DOHH2 (cell line): ENCODE results near the gene DPEP3.
"Not testable (repeated sequence)": the region's sequence is repeated elsewhere in the genome, so short reads cannot be mapped to it uniquely, and the experiment has no call there.

ENCODE experiments used
- H3F3A ChIP-seq: fragments of 200-600 bp; sonication (generic), shearing (Covaris generic); 2 replicates; pipeline ENCODE4 v1.6.0; 2016; ENCODE audit warnings: antibody characterized with exemption, mild to moderate bottlenecking; ENCODE audit not compliant: control insufficient read depth, insufficient read depth
- H3K27ac ChIP-seq: fragments of 200-600 bp; sonication (generic); 2 replicates; pipeline ENCODE4 v1.5.1; 2014; ENCODE audit warnings: low read depth, mild to moderate bottlenecking, low read length, moderate library complexity
- H3K27me3 ChIP-seq: fragments of 200-600 bp; sonication (generic); 2 replicates; pipeline ENCODE4 v1.6.1; 2014; ENCODE audit warnings: mild to moderate bottlenecking, low read length, mixed read lengths; ENCODE audit not compliant: control insufficient read depth
- H3K36me3 ChIP-seq: fragments of 200-600 bp; sonication (generic); 2 replicates; pipeline ENCODE4 v1.6.1; 2014; ENCODE audit warnings: mild to moderate bottlenecking, low read length, moderate library complexity, mixed read lengths; ENCODE audit not compliant: control insufficient read depth
- H3K4me1 ChIP-seq: fragments of 200-600 bp; sonication (generic); 2 replicates; pipeline ENCODE4 v1.6.1; 2014; ENCODE audit warnings: mild to moderate bottlenecking, low read length, mixed read lengths; ENCODE audit not compliant: control insufficient read depth
- H3K4me2 ChIP-seq: fragments of 200-600 bp; sonication (generic); 2 replicates; pipeline ENCODE4 v1.6.0; 2014; ENCODE audit warnings: mild to moderate bottlenecking, low read length, moderate library complexity
- H3K4me3 ChIP-seq: fragments of 200-600 bp; sonication (generic); 2 replicates; pipeline ENCODE4 v1.5.1; 2014; ENCODE audit warnings: mild to moderate bottlenecking, low read length, mixed read lengths
- H3K79me2 ChIP-seq: fragments of 200-600 bp; sonication (generic); 2 replicates; pipeline ENCODE4 v1.6.1; 2014; ENCODE audit warnings: mild to moderate bottlenecking, low read length, mixed read lengths; ENCODE audit not compliant: control insufficient read depth
- H3K9me2 ChIP-seq: fragments of 200-600 bp; sonication (generic); replicated peaks from 2 replicates; pipeline ENCODE4 v1.6.1; 2014; ENCODE audit warnings: mild to moderate bottlenecking, low read length, mixed read lengths; ENCODE audit not compliant: control insufficient read depth
- H3K9me3 ChIP-seq: fragments of 200-600 bp; sonication (generic); 2 replicates; pipeline ENCODE4 v1.6.1; 2014; ENCODE audit warnings: antibody characterized with exemption, low read length, mixed read lengths; ENCODE audit not compliant: control insufficient read depth, insufficient read depth
- H4K20me1 ChIP-seq: fragments of 200-600 bp; sonication (generic); 2 replicates; pipeline ENCODE4 v1.6.0; 2014; ENCODE audit warnings: low read depth, mild to moderate bottlenecking, antibody characterized with exemption, low read length, moderate library complexity; ENCODE audit not compliant: control insufficient read depth, insufficient read depth
- EZH2phosphoT487 ChIP-seq: fragments of 200-600 bp; sonication (generic); IDR thresholded peaks from 2 replicates; pipeline ENCODE4 v1.6.1; 2017; ENCODE audit warnings: borderline replicate concordance, mild to moderate bottlenecking, antibody characterized with exemption, low read length, moderate library complexity, mixed read lengths
- TF ChIP-seq, protein P1 (sequence below): fragments of 200-600 bp; sonication (generic); IDR thresholded peaks from one replicate; pipeline ENCODE4 v1.5.1; 2014; ENCODE audit warnings: antibody characterized with exemption, mild to moderate bottlenecking, low read depth, low read length; ENCODE audit not compliant: poor library complexity, severe bottlenecking

Gene DPEP3

DNA sequence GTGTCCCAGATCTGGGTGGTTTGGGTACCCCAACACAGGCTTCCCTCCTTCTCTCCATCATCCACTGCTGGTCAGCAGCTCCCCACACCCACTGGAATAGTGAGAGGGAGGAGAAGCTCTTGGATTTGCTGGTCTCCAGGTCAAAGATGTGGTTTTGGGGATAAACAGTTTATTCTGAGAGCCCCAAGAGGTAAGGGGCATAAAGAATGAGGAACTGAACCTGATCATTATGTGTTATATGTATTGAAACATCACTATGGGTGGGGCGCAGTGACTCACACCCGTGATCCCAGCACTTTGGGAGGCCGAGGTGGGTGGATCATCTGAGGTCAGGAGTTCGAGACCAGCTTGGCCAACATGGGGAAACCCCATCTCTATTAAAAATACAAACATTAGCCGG lies 15.1 kb upstream of the DPEP3 start:
- H3K27me3 ChIP-seq, result no peaks in the 10 kb centered on the region
- TF ChIP-seq EZH2phosphoT487, result no peak
- no peaks in the 10 kb centered on the region for H3K36me3 ChIP-seq
- no peaks in the 10 kb centered on the region; the same call in 1 of the 2 replicates for H3F3A ChIP-seq
- H3K4me1 ChIP-seq, result peaks cover 32% of the 10 kb centered on the region
- H3K79me2 ChIP-seq, result no peaks in the 10 kb centered on the region
- no peaks in the 10 kb centered on the region for H3K9me2 ChIP-seq
- H3K9me3 ChIP-seq, result no peaks in the 10 kb centered on the region
- no peak overlapping the region for H3K27ac ChIP-seq
- no peak overlapping the region for H3K4me3 ChIP-seq
- H3K4me2 ChIP-seq, result no peak overlapping the region
- H4K20me1 ChIP-seq, result no peaks in the 10 kb centered on the region

DNA sequence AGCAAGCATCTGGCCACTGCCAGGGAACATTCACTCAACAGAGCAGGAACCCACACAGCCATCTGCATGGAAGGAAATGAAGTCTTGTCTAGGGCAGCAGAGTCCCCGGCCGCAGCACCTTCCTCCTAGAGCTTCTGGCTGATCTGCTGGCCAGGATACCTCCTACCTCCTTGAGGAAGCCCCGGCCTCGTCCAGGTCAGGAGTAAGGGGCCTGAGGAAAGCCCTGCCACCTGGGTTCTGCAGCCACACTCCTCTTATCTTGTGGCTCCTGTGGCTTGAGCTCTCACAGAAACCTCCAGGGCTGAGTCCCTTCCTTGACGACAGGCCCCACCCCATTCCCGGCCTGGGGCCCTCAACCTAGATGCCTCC lies 13.7 kb upstream of the DPEP3 start:
- peak overlapping the region; percentile 76; the same call in 1 of the 2 replicates for H3K4me2 ChIP-seq

DNA sequence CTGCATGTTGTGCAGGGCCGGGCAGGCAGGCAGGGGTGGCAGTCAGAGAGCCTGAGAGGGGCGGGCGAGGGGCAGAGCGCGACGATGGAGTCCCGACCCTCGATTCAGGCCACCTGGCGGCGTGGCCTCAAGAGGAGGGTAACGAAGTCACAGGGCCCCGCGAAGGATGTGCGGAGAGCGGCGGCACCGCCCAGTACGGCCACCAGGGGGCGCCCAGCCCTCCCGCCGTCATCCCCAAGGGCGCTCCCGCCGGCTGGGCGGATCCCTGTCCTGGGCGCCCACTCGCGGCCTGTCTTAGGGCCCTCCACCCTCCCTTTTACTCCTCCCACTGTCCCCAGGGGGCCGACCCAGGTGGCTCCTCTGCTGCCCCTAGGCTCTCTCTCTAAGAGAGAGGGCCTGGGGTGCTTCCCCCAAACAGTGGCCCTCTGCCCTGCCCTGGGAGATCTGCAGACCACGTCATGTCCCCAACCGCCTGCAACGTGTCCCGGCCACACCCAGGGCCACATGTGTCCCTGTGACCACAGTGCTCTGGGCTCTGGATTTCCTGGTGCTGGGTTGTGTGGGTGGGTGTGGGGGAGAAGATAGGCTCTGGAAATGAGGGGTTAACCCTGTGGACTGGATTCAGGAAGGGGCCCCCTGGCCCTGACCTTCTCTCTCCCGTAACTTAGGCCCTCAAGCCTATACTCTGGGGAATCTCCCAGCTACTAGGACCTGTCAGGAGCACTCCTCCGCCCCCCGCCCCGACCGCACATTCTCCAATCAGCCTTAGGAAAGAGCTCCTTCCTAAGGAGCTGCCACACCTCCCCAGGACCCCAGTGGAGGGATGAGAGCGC lies 13.1 kb upstream of the DPEP3 start:
- H3K9me2 ChIP-seq, result no peaks in the 10 kb centered on the region
- H3K36me3 ChIP-seq, result no peaks in the 10 kb centered on the region
- no peaks in the 10 kb centered on the region for H4K20me1 ChIP-seq
- H3K79me2 ChIP-seq, result no peaks in the 10 kb centered on the region
- peak overlapping the region; percentile 59 for H3K4me3 ChIP-seq
- no peak for TF ChIP-seq EZH2phosphoT487
- TF ChIP-seq, protein P1, sequence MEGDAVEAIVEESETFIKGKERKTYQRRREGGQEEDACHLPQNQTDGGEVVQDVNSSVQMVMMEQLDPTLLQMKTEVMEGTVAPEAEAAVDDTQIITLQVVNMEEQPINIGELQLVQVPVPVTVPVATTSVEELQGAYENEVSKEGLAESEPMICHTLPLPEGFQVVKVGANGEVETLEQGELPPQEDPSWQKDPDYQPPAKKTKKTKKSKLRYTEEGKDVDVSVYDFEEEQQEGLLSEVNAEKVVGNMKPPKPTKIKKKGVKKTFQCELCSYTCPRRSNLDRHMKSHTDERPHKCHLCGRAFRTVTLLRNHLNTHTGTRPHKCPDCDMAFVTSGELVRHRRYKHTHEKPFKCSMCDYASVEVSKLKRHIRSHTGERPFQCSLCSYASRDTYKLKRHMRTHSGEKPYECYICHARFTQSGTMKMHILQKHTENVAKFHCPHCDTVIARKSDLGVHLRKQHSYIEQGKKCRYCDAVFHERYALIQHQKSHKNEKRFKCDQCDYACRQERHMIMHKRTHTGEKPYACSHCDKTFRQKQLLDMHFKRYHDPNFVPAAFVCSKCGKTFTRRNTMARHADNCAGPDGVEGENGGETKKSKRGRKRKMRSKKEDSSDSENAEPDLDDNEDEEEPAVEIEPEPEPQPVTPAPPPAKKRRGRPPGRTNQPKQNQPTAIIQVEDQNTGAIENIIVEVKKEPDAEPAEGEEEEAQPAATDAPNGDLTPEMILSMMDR, result peak; percentile 97
- H3K4me1 ChIP-seq, result peaks cover 16% of the 10 kb centered on the region
- peak overlapping the region; percentile 76 for H3K4me2 ChIP-seq
- no peaks in the 10 kb centered on the region; the same call in 1 of the 2 replicates for H3F3A ChIP-seq
- no peaks in the 10 kb centered on the region for H3K27me3 ChIP-seq
- H3K9me3 ChIP-seq, result no peaks in the 10 kb centered on the region
- H3K27ac ChIP-seq, result no peak overlapping the region

More for the DNA sequence above, 13.7 kb upstream of the DPEP3 start:
- H3K4me3 ChIP-seq, H4K20me1 ChIP-seq, H3K9me2 ChIP-seq, H3K36me3 ChIP-seq, H3K27ac ChIP-seq, H3K27me3 ChIP-seq, H3F3A ChIP-seq, H3K9me3 ChIP-seq, H3K79me2 ChIP-seq: not testable (repeated sequence)
- peaks cover 18% of the 10 kb centered on the region for H3K4me1 ChIP-seq

DNA sequence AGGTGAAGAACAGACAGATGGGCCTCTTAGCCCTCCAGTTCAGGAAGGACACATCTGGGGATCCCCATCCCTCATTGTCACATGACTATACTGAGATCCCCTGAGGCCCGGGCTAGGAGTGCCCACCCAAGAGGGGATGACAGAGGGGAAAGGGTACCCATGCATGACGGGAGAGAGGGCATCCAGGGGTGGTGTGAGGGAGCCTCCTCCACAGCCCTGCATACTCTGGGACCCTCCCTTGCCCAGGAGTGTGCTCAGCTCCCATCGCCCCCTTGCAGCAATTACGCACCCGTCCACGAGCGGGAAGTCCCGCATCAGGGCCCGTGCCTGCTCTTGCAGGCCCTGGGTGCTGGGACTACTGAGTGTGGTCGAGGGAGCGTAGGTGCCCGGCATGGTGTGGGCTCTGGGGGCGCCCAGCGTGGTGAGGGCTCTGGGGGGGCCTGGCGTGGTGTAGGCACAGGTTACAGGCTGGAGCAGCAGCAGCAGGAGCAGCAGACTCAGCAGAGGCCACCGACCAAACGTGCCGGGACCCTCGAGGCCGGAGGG lies 12.4 kb upstream of the DPEP3 start:
- no peaks in the 10 kb centered on the region; the same call in 1 of the 2 replicates for H3F3A ChIP-seq
- no peaks in the 10 kb centered on the region for H3K9me2 ChIP-seq
- TF ChIP-seq, protein P1, result no peak
- no peak for TF ChIP-seq EZH2phosphoT487
- no peaks in the 10 kb centered on the region for H3K79me2 ChIP-seq
- no peaks in the 10 kb centered on the region for H3K36me3 ChIP-seq
- peaks cover 16% of the 10 kb centered on the region for H3K4me1 ChIP-seq
- H3K27ac ChIP-seq, result no peak overlapping the region
- H3K4me2 ChIP-seq, result peak overlapping the region; percentile 76
- peak overlapping the region; percentile 24 for H3K4me3 ChIP-seq
- H3K27me3 ChIP-seq, result no peaks in the 10 kb centered on the region
- no peaks in the 10 kb centered on the region for H4K20me1 ChIP-seq
- no peaks in the 10 kb centered on the region for H3K9me3 ChIP-seq
